Measurements from ENCODE around the gene ZFYVE28.
A peak's percentile ranks its signal among the peaks of the same experiment; 100 is the strongest.

Gene ZFYVE28

DNA sequence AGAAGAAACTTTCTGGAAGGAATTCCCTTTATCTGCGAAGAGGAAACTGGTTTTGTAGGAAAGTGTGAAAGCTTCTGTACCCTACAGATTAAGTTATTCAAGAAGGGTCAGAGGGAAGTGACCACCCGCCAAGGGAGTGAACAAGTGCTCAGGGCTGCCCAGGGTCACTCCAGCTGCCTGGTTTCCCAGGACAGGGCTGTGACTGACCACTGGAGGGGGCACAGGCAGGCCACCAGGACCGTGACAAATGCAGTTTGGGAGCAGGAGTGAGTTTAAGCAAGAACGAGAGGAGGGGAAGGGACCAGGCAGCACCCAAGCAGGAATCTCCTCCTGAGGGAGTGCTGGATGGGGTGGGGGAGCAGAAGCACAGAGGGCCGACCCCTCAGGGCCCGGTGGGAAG is 34.2 kb downstream of the ZFYVE28 start:
- no peak for TF ChIP-seq FOXM1 (IDR thresholded peaks at IDR 0.05; ENCODE audit: borderline replicate concordance, low read depth)
- TF ChIP-seq YY1 (IDR thresholded peaks at IDR 0.05; ENCODE audit: low read depth): no peak
- TF ChIP-seq NFIC (IDR thresholded peaks at IDR 0.05): no peak
- TF ChIP-seq RAD21 (IDR thresholded peaks at IDR 0.05; ENCODE audit: low read depth): no peak
- TF ChIP-seq TCF12 (IDR thresholded peaks at IDR 0.05; ENCODE audit: low read depth): no peak
- TF ChIP-seq, protein P1, sequence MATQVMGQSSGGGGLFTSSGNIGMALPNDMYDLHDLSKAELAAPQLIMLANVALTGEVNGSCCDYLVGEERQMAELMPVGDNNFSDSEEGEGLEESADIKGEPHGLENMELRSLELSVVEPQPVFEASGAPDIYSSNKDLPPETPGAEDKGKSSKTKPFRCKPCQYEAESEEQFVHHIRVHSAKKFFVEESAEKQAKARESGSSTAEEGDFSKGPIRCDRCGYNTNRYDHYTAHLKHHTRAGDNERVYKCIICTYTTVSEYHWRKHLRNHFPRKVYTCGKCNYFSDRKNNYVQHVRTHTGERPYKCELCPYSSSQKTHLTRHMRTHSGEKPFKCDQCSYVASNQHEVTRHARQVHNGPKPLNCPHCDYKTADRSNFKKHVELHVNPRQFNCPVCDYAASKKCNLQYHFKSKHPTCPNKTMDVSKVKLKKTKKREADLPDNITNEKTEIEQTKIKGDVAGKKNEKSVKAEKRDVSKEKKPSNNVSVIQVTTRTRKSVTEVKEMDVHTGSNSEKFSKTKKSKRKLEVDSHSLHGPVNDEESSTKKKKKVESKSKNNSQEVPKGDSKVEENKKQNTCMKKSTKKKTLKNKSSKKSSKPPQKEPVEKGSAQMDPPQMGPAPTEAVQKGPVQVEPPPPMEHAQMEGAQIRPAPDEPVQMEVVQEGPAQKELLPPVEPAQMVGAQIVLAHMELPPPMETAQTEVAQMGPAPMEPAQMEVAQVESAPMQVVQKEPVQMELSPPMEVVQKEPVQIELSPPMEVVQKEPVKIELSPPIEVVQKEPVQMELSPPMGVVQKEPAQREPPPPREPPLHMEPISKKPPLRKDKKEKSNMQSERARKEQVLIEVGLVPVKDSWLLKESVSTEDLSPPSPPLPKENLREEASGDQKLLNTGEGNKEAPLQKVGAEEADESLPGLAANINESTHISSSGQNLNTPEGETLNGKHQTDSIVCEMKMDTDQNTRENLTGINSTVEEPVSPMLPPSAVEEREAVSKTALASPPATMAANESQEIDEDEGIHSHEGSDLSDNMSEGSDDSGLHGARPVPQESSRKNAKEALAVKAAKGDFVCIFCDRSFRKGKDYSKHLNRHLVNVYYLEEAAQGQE (IDR thresholded peaks at IDR 0.05; ENCODE audit: low read depth): no peak
- no peak for TF ChIP-seq CEBPB (IDR thresholded peaks at IDR 0.05)
- TF ChIP-seq, protein P2, sequence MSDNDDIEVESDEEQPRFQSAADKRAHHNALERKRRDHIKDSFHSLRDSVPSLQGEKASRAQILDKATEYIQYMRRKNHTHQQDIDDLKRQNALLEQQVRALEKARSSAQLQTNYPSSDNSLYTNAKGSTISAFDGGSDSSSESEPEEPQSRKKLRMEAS (IDR thresholded peaks at IDR 0.05): no peak
- TF ChIP-seq CREB1 (IDR thresholded peaks at IDR 0.05; ENCODE audit: low read depth): no peak

DNA sequence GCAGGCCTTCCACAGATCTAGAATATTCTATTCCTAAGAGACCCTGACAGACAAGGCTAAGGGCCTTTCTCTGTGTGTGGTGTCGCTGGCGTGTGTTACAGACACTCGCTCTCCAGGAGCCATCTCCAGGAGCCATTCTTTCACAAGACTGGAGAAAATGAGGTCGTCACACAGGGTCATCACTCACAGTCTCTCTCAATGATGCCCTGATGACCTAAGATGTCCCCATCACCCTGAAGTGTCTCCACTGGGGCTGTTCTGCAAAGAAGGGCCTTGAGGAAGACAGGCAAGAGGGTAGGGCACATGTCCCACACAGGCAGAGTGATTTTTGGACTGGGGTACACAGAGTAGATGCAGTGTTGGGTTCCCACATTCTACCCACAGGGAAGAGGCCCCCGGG is 34.7 kb downstream of the ZFYVE28 start:
- TF ChIP-seq TAF1 (IDR thresholded peaks at IDR 0.05; ENCODE audit: low read depth): no peak
- TF ChIP-seq EGR1 (IDR thresholded peaks at IDR 0.05): no peak
- no peak for TF ChIP-seq YY1 (IDR thresholded peaks at IDR 0.05; ENCODE audit: low read depth)
- TF ChIP-seq, protein P2 (IDR thresholded peaks at IDR 0.05): no peak
- TF ChIP-seq NFIC (IDR thresholded peaks at IDR 0.05): no peak
- no peak for TF ChIP-seq TCF12 (IDR thresholded peaks at IDR 0.05; ENCODE audit: low read depth)
- TF ChIP-seq, protein P3, sequence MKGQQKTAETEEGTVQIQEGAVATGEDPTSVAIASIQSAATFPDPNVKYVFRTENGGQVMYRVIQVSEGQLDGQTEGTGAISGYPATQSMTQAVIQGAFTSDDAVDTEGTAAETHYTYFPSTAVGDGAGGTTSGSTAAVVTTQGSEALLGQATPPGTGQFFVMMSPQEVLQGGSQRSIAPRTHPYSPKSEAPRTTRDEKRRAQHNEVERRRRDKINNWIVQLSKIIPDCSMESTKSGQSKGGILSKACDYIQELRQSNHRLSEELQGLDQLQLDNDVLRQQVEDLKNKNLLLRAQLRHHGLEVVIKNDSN (IDR thresholded peaks at IDR 0.05): no peak
- TF ChIP-seq, protein P1 (IDR thresholded peaks at IDR 0.05; ENCODE audit: low read depth): no peak
- no peak for TF ChIP-seq TEAD4 (IDR thresholded peaks at IDR 0.05)
- no peak for TF ChIP-seq EP300 (IDR thresholded peaks at IDR 0.05; ENCODE audit: borderline replicate concordance)
- TF ChIP-seq RAD21 (IDR thresholded peaks at IDR 0.05; ENCODE audit: low read depth): no peak
- no peak for TF ChIP-seq CEBPB (IDR thresholded peaks at IDR 0.05)

DNA sequence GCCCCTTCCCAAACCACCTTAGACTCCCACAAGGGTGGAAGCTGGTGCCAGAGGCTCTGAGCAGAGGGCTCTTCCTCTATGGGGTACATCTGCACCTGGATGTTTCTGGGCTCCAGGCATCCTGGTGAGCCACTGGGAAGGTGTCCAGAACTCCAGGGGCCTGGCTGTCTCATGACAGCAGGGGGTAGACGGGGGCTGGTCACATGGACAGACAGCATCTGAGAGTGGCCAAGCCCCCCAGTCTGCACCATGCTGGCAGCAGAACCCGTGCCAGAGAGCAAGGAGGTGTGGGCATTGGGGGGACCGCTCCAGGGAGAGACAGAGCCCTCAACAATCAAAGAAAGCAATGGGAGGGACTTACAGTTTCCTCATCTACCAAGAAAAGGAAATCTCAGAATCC is 39.5 kb downstream of the ZFYVE28 start:
- TF ChIP-seq NFIC (IDR thresholded peaks at IDR 0.05) (peak; percentile 34), YY1 (IDR thresholded peaks at IDR 0.05; ENCODE audit: low read depth) (no peak)
- TF ChIP-seq, protein P3 (IDR thresholded peaks at IDR 0.05): 0 out of 2 replicates have a peak, but pooled peaks have one; percentile 35

DNA sequence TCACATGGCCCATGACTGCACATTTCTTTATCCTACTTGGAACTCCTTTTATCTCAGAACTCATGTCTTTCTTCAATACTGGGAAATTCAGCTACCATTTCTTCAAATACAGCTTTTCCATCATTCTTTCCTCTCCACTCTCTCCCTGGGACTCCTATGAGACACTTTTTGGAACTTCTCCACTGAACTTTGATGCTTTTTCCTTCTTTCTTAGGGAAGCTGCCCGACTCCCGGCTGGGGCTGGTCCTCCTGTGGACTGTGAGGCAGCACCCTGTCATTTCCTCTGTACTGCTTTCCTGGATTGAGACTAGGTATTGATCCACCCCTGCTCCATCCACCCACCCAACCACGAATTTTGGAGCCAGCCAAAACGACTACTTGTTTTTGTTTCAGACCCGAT is 40.0 kb downstream of the ZFYVE28 start:
- TF ChIP-seq TAF1 (IDR thresholded peaks at IDR 0.05; ENCODE audit: low read depth) (no peak), RAD21 (IDR thresholded peaks at IDR 0.05; ENCODE audit: low read depth) (no peak)

DNA sequence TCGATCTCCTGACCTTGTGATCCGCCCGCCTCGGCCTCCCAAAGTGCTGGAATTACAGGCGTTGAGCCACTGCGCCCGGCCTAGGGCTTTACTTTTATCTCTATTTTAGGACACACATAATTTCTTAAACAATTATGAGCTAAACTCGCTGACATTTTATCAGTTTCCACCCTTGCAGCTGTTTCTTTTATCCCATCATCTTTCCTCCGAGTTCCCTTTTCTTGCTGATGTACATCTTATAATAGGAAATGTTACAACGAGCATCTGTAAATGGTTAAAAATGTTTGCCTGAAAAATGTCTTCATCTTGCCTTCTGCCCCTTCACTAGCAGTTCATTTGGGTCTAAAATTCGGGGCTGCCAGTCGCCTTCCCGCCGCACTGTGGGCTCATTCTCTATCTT is 41.2 kb downstream of the ZFYVE28 start:
- TF ChIP-seq, protein P2 (IDR thresholded peaks at IDR 0.05): no peak
- TF ChIP-seq, protein P1 (IDR thresholded peaks at IDR 0.05; ENCODE audit: low read depth): no peak
- no peak for TF ChIP-seq NFIC (IDR thresholded peaks at IDR 0.05)
- no peak for TF ChIP-seq CREB1 (IDR thresholded peaks at IDR 0.05; ENCODE audit: low read depth)
- TF ChIP-seq, protein P3 (IDR thresholded peaks at IDR 0.05): no peak
- no peak for TF ChIP-seq TCF12 (IDR thresholded peaks at IDR 0.05; ENCODE audit: low read depth)
- no peak for TF ChIP-seq TAF1 (IDR thresholded peaks at IDR 0.05; ENCODE audit: low read depth)
- TF ChIP-seq CEBPB (IDR thresholded peaks at IDR 0.05): no peak
- no peak for TF ChIP-seq RAD21 (IDR thresholded peaks at IDR 0.05; ENCODE audit: low read depth)
- TF ChIP-seq FOXM1 (IDR thresholded peaks at IDR 0.05; ENCODE audit: borderline replicate concordance, low read depth): no peak
- TF ChIP-seq TEAD4 (IDR thresholded peaks at IDR 0.05): no peak
- TF ChIP-seq ZBTB7A (IDR thresholded peaks at IDR 0.05; ENCODE audit: low read depth): no peak
- no peak for TF ChIP-seq YY1 (IDR thresholded peaks at IDR 0.05; ENCODE audit: low read depth)
- no peak for TF ChIP-seq EP300 (IDR thresholded peaks at IDR 0.05; ENCODE audit: borderline replicate concordance)
- no peak for TF ChIP-seq EGR1 (IDR thresholded peaks at IDR 0.05)
